Activated naive CD8-positive, alpha-beta T cell (primary cell): ENCODE results near the gene VMAC.

Experiments
- H3K27ac Mint-ChIP-seq: one replicate; pipeline ENCODE4 v1.8.0; 2021; ENCODE audit warnings: mixed read lengths
- H3K27me3 Mint-ChIP-seq: one replicate; pipeline ENCODE4 v1.8.0; 2021; ENCODE audit warnings: mixed read lengths
- H3K36me3 Mint-ChIP-seq: one replicate; pipeline ENCODE4 v1.8.0; 2021; ENCODE audit warnings: mixed read lengths
- H3K4me1 Mint-ChIP-seq: one replicate; pipeline ENCODE4 v1.8.0; 2021; ENCODE audit warnings: low read depth, mixed read lengths
- H3K4me3 Mint-ChIP-seq: one replicate; pipeline ENCODE4 v1.8.0; 2021; ENCODE audit warnings: mild to moderate bottlenecking, mixed read lengths
- H3K9me3 Mint-ChIP-seq: one replicate; pipeline ENCODE4 v1.8.0; 2021; ENCODE audit warnings: low read depth, mixed read lengths

Gene VMAC

GRCh38 chr19:5958074-5958850 lies 53.6 kb downstream of the VMAC start:
- no peak overlapping the region for H3K4me3 Mint-ChIP-seq
- H3K27me3 Mint-ChIP-seq = no peaks in the 10 kb centered on the region
- H3K27ac Mint-ChIP-seq = peak overlapping the region; percentile 41
- peaks cover 1% of the 10 kb centered on the region for H3K36me3 Mint-ChIP-seq
- H3K4me1 Mint-ChIP-seq = peaks cover 94% of the 10 kb centered on the region
- no peaks in the 10 kb centered on the region for H3K9me3 Mint-ChIP-seq

DNA sequence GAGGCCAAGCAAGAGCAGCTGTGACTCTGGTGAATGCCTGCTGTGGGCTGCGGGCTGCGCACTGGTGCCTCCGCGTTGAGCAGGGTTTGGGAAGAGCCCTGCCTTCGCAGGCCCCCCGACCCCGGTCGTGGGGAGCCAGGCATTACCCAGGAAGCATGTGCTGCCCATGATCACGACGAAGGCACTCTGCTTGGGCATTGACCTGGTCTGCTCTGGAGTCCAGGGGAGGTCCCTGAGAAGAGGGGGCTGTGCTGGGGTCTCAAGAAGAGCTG lies 54.1 kb downstream of the VMAC start:
- Mint-ChIP-seq H3K4me3 (no peak overlapping the region), H3K4me1 (peaks cover 94% of the 10 kb centered on the region), H3K36me3 (no peaks in the 10 kb centered on the region), H3K27me3 (no peaks in the 10 kb centered on the region), H3K27ac (peak overlapping the region; percentile 77), H3K9me3 (no peaks in the 10 kb centered on the region)

DNA sequence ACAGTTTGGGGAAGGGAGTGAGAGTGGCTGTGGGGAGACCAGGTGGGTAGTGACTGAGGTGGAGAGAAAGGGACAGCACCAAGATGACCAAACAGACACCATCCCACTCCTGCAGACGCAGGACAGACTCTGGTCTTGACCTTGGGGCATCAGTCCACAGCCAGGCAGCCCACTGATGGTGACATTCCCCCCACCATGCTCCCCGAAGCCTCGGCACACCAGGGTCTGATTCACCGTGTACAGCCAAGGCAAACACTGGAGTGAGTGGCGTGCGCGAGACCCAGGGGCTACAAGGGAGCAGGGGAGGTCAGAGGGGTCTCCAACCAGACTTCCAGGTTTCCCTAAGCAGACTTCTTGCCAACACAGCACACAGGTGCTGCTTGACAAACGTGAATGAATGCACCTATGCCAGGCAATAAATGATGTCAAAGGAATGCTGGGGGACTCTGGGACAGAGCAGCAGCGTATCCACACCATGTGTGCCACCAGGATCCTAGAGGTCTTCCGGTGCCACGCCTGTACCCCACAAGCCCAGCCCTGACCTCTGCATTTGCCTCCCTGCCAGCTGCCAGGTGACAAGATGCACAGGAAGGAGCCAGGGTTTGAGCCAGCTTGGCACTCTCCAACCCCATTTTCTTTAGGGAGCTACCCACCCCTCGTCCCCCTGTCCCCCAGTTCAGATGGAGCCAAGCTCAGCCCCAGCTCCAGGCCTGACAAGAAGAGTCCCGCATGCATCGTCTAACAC lies 54.8 kb downstream of the VMAC start:
- H3K27me3 Mint-ChIP-seq = no peaks in the 10 kb centered on the region
- H3K9me3 Mint-ChIP-seq = no peaks in the 10 kb centered on the region
- no peaks in the 10 kb centered on the region for H3K36me3 Mint-ChIP-seq
- H3K27ac Mint-ChIP-seq = peak overlapping the region; percentile 77
- H3K4me1 Mint-ChIP-seq = peaks cover 94% of the 10 kb centered on the region
- no peak overlapping the region for H3K4me3 Mint-ChIP-seq
